ENCODE measurements around the gene PTCSC3. TPM values are rescaled to one million over a fixed set of nuclear protein-coding genes. Genes with fewer than 3 reads are reported as not detected.

PTCSC3 gene
- total RNA-seq, 1 experiment from 2014 or later = not detected

DNA sequence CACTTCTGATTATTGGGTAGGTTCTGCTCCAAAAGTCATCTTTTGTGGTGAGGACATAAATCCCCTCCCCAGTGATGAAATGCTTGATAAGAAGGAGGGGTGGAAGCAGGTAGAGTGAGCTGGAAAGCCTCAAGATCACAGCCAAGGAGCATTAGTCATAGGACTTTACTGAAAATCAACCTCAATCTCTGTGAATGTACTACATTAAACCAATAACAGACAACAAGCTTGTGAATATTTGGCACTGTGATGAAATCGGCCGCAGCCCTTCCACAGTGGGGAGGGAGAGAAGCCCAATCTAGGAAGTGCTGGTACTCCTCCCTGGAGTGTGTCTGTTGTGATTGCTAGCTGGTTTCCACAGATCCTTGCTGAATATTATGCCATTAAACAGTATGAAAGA, 41.2 kb upstream of the PTCSC3 start:
- POLR2A ChIA-PET (ENCODE audit: low non-redundant PET) = no interaction called here
- Histone ChIP-seq H3K9me3 (ENCODE audit: low read depth, low read length, poor library complexity, severe bottlenecking) (no peaks in the 10 kb centered on the region), H3K36me3 (ENCODE audit: insufficient read depth, low read length, poor library complexity, severe bottlenecking) (no peaks in the 10 kb centered on the region), H3K27ac (ENCODE audit: low read depth, low read length, poor library complexity, severe bottlenecking) (no peak overlapping the region), H3K4me3 (ENCODE audit: low read depth, low read length, poor library complexity, severe bottlenecking) (no peak overlapping the region), H3K27me3 (replicated peaks; ENCODE audit: insufficient read depth, low read depth, low read length, poor library complexity) (peaks cover 94% of the 10 kb centered on the region), H3K4me1 (ENCODE audit: insufficient read depth, low read length, poor library complexity, severe bottlenecking) (no peaks in the 10 kb centered on the region)
- TF ChIP-seq, protein P1, sequence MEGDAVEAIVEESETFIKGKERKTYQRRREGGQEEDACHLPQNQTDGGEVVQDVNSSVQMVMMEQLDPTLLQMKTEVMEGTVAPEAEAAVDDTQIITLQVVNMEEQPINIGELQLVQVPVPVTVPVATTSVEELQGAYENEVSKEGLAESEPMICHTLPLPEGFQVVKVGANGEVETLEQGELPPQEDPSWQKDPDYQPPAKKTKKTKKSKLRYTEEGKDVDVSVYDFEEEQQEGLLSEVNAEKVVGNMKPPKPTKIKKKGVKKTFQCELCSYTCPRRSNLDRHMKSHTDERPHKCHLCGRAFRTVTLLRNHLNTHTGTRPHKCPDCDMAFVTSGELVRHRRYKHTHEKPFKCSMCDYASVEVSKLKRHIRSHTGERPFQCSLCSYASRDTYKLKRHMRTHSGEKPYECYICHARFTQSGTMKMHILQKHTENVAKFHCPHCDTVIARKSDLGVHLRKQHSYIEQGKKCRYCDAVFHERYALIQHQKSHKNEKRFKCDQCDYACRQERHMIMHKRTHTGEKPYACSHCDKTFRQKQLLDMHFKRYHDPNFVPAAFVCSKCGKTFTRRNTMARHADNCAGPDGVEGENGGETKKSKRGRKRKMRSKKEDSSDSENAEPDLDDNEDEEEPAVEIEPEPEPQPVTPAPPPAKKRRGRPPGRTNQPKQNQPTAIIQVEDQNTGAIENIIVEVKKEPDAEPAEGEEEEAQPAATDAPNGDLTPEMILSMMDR (conservative IDR thresholded peaks at IDR 0.05; ENCODE audit: low read depth, low read length) = no peak
- TF ChIP-seq EZH2 (IDR thresholded peaks at IDR 0.05; ENCODE audit: borderline replicate concordance, low read depth, low read length, poor library complexity, severe bottlenecking) = no peak
- no TSS peak for BruUV-seq (replicated peaks)
- intact Hi-C loops (cut with micrococcal nuclease; ENCODE audit: unreplicated experiment) = no loop called here
- CTCF ChIA-PET = no interaction called here
- no peak for DNase-seq (ENCODE audit: low spot score)

- ChIA-PET POLR2A (ENCODE audit: low non-redundant PET) (interaction anchor here (0.7 kb wide), 1 partner anchor 45 kb away, joined by 3 read pairs; no protein-coding TSS in a partner anchor), CTCF (no interaction called here)
- no peak for DNase-seq (ENCODE audit: low spot score)
- H3K36me3 ChIP-seq (ENCODE audit: insufficient read depth, low read length, poor library complexity, severe bottlenecking) = no peaks in the 10 kb centered on the region
- intact Hi-C loops (cut with micrococcal nuclease; ENCODE audit: unreplicated experiment) = no loop called here
- BruUV-seq (replicated peaks) = no TSS peak
- no peaks in the 10 kb centered on the region for H3K4me1 ChIP-seq (ENCODE audit: insufficient read depth, low read length, poor library complexity, severe bottlenecking)
- no peak for TF ChIP-seq EZH2 (IDR thresholded peaks at IDR 0.05; ENCODE audit: borderline replicate concordance, low read depth, low read length, poor library complexity, severe bottlenecking)
- TF ChIP-seq, protein P1 (conservative IDR thresholded peaks at IDR 0.05; ENCODE audit: low read depth, low read length) = no peak
- no peak overlapping the region for H3K4me3 ChIP-seq (ENCODE audit: low read depth, low read length, poor library complexity, severe bottlenecking)
- H3K9me3 ChIP-seq (ENCODE audit: low read depth, low read length, poor library complexity, severe bottlenecking) = no peaks in the 10 kb centered on the region
- peaks cover 91% of the 10 kb centered on the region for H3K27me3 ChIP-seq (replicated peaks; ENCODE audit: insufficient read depth, low read depth, low read length, poor library complexity)
- no peak overlapping the region for H3K27ac ChIP-seq (ENCODE audit: low read depth, low read length, poor library complexity, severe bottlenecking)
These were observed 40.5 kb upstream of the PTCSC3 start for GRCh38 chr14:36217027-36217426.

- no peak for TF ChIP-seq EZH2 (IDR thresholded peaks at IDR 0.05; ENCODE audit: borderline replicate concordance, low read depth, low read length, poor library complexity, severe bottlenecking)
- TF ChIP-seq, protein P1 (conservative IDR thresholded peaks at IDR 0.05; ENCODE audit: low read depth, low read length) = no peak
- CTCF ChIA-PET = no interaction called here
- intact Hi-C loops (cut with micrococcal nuclease; ENCODE audit: unreplicated experiment) = no loop called here
- H3K36me3 ChIP-seq (ENCODE audit: insufficient read depth, low read length, poor library complexity, severe bottlenecking) = no peaks in the 10 kb centered on the region
- H3K9me3 ChIP-seq (ENCODE audit: low read depth, low read length, poor library complexity, severe bottlenecking) = no peaks in the 10 kb centered on the region
- DNase-seq (ENCODE audit: low spot score) = no peak
- no peaks in the 10 kb centered on the region for H3K4me1 ChIP-seq (ENCODE audit: insufficient read depth, low read length, poor library complexity, severe bottlenecking)
- no TSS peak for BruUV-seq (replicated peaks)
- H3K27ac ChIP-seq (ENCODE audit: low read depth, low read length, poor library complexity, severe bottlenecking) = no peak overlapping the region
- H3K27me3 ChIP-seq (replicated peaks; ENCODE audit: insufficient read depth, low read depth, low read length, poor library complexity) = peaks cover 85% of the 10 kb centered on the region
- POLR2A ChIA-PET (ENCODE audit: low non-redundant PET) = no interaction called here
- no peak overlapping the region for H3K4me3 ChIP-seq (ENCODE audit: low read depth, low read length, poor library complexity, severe bottlenecking)
These were observed 38.7 kb upstream of the PTCSC3 start for GRCh38 chr14:36215217-36215598.

Data from A673 (cell line).